GM23338 (cell line): ENCODE data around the gene KRT7. TPM values are rescaled to one million over a fixed set of nuclear protein-coding genes. Genes with fewer than 3 reads are reported as not detected.

Experiments used
- ATAC-seq: fragments of 200-7000 bp; cut with Tn5 transposase; 3 replicates; pipeline ENCODE4 v1.9.1; 2020
- DNase-seq: peaks from one replicate; pipeline ENCODE4 v3.0.0-alpha.2; 2015; ENCODE audit warnings: low spot score
- H2AFZ ChIP-seq: fragments of 200-600 bp; sonication (generic); 2 replicates; pipeline ENCODE4 v1.8.0; 2016; ENCODE audit warnings: antibody characterized with exemption, mild to moderate bottlenecking, moderate library complexity
- H3F3A ChIP-seq: fragments of 200-600 bp; sonication (generic); replicated peaks from 2 replicates; pipeline ENCODE4 v1.8.0; 2017; ENCODE audit warnings: antibody characterized with exemption, mixed run types, low read depth
- H3K27ac ChIP-seq: fragments of 200-600 bp; sonication (generic); 2 replicates; pipeline ENCODE4 v1.6.1; 2016; ENCODE audit warnings: low read depth
- H3K27me3 ChIP-seq: fragments of 200-600 bp; sonication (generic); 2 replicates; pipeline ENCODE4 v1.8.0; 2016; ENCODE audit warnings: mild to moderate bottlenecking, mixed run types, moderate library complexity; ENCODE audit not compliant: insufficient read depth
- H3K36me3 ChIP-seq: fragments of 200-600 bp; sonication (generic); 2 replicates; pipeline ENCODE4 v1.8.0; 2016; ENCODE audit warnings: mild to moderate bottlenecking; ENCODE audit not compliant: insufficient read depth
- H3K4me1 ChIP-seq: fragments of 200-600 bp; sonication (generic); 2 replicates; pipeline ENCODE4 v1.8.0; 2016; ENCODE audit warnings: mild to moderate bottlenecking, moderate library complexity; ENCODE audit not compliant: insufficient read depth
- H3K4me2 ChIP-seq: fragments of 200-600 bp; sonication (generic); 2 replicates; pipeline ENCODE4 v1.7.1; 2017; ENCODE audit warnings: mixed run types
- H3K4me3 ChIP-seq: fragments of 200-600 bp; sonication (generic); 2 replicates; pipeline ENCODE4 v1.6.1; 2016; ENCODE audit warnings: mixed run types
- H3K79me2 ChIP-seq: fragments of 200-600 bp; sonication (generic); replicated peaks from 2 replicates; pipeline ENCODE4 v1.8.0; 2017; ENCODE audit warnings: mild to moderate bottlenecking; ENCODE audit not compliant: insufficient read depth
- H3K9me2 ChIP-seq: fragments of 200-600 bp; sonication (generic); 2 replicates; pipeline ENCODE4 v1.8.0; 2017; ENCODE audit not compliant: insufficient read depth
- H4K20me1 ChIP-seq: fragments of 200-600 bp; sonication (generic); replicated peaks from 2 replicates; pipeline ENCODE4 v1.8.0; 2017; ENCODE audit warnings: mild to moderate bottlenecking; ENCODE audit not compliant: insufficient read depth
- H3K27ac Mint-ChIP-seq: 2 replicates; pipeline ENCODE4 v1.8.0; 2020; ENCODE audit warnings: inconsistent platforms, mild to moderate bottlenecking, moderate library complexity, mixed read lengths
- H3K27me3 Mint-ChIP-seq: 3 replicates; pipeline ENCODE4 v1.8.0; 2022; ENCODE audit warnings: low read depth, mild to moderate bottlenecking, moderate library complexity, mixed read lengths, inconsistent platforms; ENCODE audit not compliant: insufficient read depth, poor library complexity
- H3K36me3 Mint-ChIP-seq: 3 replicates; pipeline ENCODE4 v1.8.0; 2021; ENCODE audit warnings: low read depth, mild to moderate bottlenecking, inconsistent platforms, moderate library complexity, mixed read lengths
- H3K4me1 Mint-ChIP-seq: 3 replicates; pipeline ENCODE4 v1.8.0; 2020; ENCODE audit warnings: mild to moderate bottlenecking, inconsistent platforms, mixed read lengths
- H3K4me3 Mint-ChIP-seq: 3 replicates; pipeline ENCODE4 v1.8.0; 2021; ENCODE audit warnings: moderate library complexity, mild to moderate bottlenecking, inconsistent platforms, mixed read lengths
- H3K9me3 Mint-ChIP-seq: 3 replicates; pipeline ENCODE4 v1.8.0; 2020; ENCODE audit warnings: moderate library complexity, mild to moderate bottlenecking, inconsistent platforms, mixed read lengths
- CREB1 ChIP-seq: fragments of 250-450 bp; sonication (Bioruptor Pico); IDR thresholded peaks from 2 replicates; pipeline ENCODE4 v1.5.0; 2020; ENCODE audit warnings: low read depth, mild to moderate bottlenecking, moderate library complexity
- EZH2 ChIP-seq: fragments of 200-600 bp; sonication (generic); IDR thresholded peaks from one replicate; pipeline ENCODE4 v1.8.0; 2017; ENCODE audit warnings: antibody characterized with exemption, mild to moderate bottlenecking, low read depth; ENCODE audit not compliant: unreplicated experiment
- EZH2phosphoT487 ChIP-seq: fragments of 200-600 bp; sonication (generic); IDR thresholded peaks from one replicate; pipeline ENCODE4 v1.8.1; 2018; ENCODE audit warnings: antibody characterized with exemption; ENCODE audit not compliant: unreplicated experiment
- JUNB ChIP-seq: IDR thresholded peaks from one replicate; pipeline ENCODE4 v1.6.1; 2016; ENCODE audit warnings: antibody characterized with exemption; ENCODE audit not compliant: unreplicated experiment
- NANOG ChIP-seq: IDR thresholded peaks from 2 replicates; pipeline ENCODE4 v1.6.1; 2016; ENCODE audit warnings: antibody characterized with exemption, borderline replicate concordance
- POLR2AphosphoS5 ChIP-seq: IDR thresholded peaks from 2 replicates; pipeline ENCODE4 v1.6.1; 2016; ENCODE audit warnings: antibody characterized with exemption, low read depth
- STAT1 ChIP-seq: IDR thresholded peaks from one replicate; pipeline ENCODE4 v1.6.1; 2016; ENCODE audit warnings: antibody characterized with exemption; ENCODE audit not compliant: unreplicated experiment
- ZNF114 ChIP-seq: fragments of 250-450 bp; sonication (Bioruptor Pico); IDR thresholded peaks from 2 replicates; pipeline ENCODE4 v1.5.0; 2020; ENCODE audit warnings: mild to moderate bottlenecking, moderate library complexity
- ZNF331 ChIP-seq: fragments of 250-450 bp; sonication (Bioruptor Pico); IDR thresholded peaks from 2 replicates; pipeline ENCODE4 v1.5.0; 2020; ENCODE audit warnings: low read depth, mild to moderate bottlenecking, moderate library complexity
- polyA plus RNA-seq: library from polyadenylated mRNA; unstranded; fragments of >200 nt; fragmentation: Nextera tagmentation; extraction: Ambion mirVana; gene quantifications from 2 replicates; pipeline ENCODE4 v1.2.1, GENCODE V29; 2016
- total RNA-seq: library from RNA; depleted of rRNA; stranded (reverse); fragments of >200 nt; shearing (Covaris generic); gene quantifications from 2 replicates; pipeline ENCODE4 v1.2.3, GENCODE V29; 2014
- TF ChIP-seq, protein P1 (sequence below): IDR thresholded peaks from 2 replicates; pipeline ENCODE4 v1.6.1; 2016; ENCODE audit warnings: antibody characterized with exemption
- TF ChIP-seq, protein P2 (sequence below): fragments of 250-450 bp; sonication (Bioruptor Pico); IDR thresholded peaks from 2 replicates; pipeline ENCODE4 v1.5.0; 2020; ENCODE audit warnings: mild to moderate bottlenecking, moderate library complexity
- TF ChIP-seq, protein P3 (sequence below), 2 experiments: fragments of 200-600 bp in 1 of 2; sonication (generic) in 1 of 2; conservative IDR thresholded peaks; 2 replicates each; pipeline versions ENCODE4 v1.5.1 to v1.6.1; 2016 to 2017; ENCODE audit warnings: antibody characterized with exemption in 2 of 2, low read depth in 2 of 2, mild to moderate bottlenecking in 2 of 2, moderate library complexity in 1 of 2

KRT7 gene
- total and polyA plus RNA-seq, 2 experiments from 2014 or later = 6.5 to 9.4 TPM

DNA sequence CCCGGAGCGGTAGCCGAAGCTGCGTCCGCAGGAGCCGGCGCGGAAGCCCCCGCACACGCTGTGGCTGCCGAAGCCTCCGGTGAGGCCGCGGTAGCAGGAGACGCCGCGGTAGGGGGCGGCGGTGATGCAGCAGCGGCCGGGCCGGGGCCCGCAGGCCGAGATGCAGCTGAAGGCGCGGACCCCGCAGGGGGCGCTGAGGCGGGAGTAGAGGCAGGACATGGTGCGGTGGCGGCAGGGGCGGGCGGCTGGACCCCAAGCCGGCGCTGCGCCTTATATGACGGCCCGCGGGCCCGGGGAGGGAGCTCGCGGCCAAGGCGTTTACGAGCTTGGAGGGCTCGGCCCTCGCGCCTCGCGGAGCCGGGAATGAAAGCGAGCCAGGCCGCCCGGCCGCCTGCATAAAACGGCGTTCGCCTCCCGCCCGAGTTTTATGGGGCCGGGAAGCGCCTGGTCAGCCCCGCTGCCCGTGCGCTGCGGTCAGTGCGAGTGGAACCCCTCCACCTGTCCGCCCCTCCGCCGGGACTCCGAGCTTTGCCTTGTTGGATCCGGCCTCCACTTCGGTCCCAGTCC, 25.4 kb downstream of the KRT7 start (continued):
- TF ChIP-seq STAT1 = no peak
- no peak for TF ChIP-seq CREB1 (CRISPR knock-in tag)
- TF ChIP-seq, protein P1, sequence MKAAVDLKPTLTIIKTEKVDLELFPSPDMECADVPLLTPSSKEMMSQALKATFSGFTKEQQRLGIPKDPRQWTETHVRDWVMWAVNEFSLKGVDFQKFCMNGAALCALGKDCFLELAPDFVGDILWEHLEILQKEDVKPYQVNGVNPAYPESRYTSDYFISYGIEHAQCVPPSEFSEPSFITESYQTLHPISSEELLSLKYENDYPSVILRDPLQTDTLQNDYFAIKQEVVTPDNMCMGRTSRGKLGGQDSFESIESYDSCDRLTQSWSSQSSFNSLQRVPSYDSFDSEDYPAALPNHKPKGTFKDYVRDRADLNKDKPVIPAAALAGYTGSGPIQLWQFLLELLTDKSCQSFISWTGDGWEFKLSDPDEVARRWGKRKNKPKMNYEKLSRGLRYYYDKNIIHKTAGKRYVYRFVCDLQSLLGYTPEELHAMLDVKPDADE = no peak

DNA sequence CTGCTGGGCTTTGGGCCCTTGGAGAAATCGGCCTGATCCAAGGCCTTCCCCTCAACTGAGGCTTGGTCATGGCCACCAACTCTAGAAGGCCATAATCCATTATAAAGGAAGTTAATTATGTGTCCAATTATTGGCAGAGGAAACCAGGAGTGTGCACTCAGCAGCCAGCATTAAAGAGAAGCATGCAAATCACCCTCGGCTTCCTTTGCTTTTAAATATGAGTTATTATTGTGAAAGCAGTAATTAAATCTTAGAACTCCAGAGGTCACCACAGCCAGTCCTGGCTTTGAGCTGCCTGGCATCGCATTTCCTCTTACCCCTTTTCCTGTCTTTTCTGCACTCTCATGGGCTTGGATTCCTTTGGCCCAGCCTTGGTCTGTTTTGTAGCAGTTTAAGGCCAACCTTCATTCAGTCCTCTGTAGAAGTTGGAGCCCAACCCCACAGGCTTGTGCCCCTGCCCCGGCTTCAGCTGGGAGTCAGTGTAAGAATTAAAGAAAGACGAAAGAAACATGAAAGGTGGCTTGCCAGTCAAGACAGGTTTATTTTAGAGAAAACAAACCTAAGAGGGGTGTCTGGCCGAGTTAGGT, 26.7 kb downstream of the KRT7 start:
- ATAC-seq = no peak
- DNase-seq = no peak
- H3K27me3 Mint-ChIP-seq = peaks cover 47% of the 10 kb centered on the region
- TF ChIP-seq NANOG (no peak), EZH2 (no peak), ZNF331 (CRISPR knock-in tag) (no peak), JUNB (no peak), EZH2phosphoT487 (no peak), POLR2AphosphoS5 (no peak), ZNF114 (no peak), STAT1 (no peak)
- TF ChIP-seq, protein P2, sequence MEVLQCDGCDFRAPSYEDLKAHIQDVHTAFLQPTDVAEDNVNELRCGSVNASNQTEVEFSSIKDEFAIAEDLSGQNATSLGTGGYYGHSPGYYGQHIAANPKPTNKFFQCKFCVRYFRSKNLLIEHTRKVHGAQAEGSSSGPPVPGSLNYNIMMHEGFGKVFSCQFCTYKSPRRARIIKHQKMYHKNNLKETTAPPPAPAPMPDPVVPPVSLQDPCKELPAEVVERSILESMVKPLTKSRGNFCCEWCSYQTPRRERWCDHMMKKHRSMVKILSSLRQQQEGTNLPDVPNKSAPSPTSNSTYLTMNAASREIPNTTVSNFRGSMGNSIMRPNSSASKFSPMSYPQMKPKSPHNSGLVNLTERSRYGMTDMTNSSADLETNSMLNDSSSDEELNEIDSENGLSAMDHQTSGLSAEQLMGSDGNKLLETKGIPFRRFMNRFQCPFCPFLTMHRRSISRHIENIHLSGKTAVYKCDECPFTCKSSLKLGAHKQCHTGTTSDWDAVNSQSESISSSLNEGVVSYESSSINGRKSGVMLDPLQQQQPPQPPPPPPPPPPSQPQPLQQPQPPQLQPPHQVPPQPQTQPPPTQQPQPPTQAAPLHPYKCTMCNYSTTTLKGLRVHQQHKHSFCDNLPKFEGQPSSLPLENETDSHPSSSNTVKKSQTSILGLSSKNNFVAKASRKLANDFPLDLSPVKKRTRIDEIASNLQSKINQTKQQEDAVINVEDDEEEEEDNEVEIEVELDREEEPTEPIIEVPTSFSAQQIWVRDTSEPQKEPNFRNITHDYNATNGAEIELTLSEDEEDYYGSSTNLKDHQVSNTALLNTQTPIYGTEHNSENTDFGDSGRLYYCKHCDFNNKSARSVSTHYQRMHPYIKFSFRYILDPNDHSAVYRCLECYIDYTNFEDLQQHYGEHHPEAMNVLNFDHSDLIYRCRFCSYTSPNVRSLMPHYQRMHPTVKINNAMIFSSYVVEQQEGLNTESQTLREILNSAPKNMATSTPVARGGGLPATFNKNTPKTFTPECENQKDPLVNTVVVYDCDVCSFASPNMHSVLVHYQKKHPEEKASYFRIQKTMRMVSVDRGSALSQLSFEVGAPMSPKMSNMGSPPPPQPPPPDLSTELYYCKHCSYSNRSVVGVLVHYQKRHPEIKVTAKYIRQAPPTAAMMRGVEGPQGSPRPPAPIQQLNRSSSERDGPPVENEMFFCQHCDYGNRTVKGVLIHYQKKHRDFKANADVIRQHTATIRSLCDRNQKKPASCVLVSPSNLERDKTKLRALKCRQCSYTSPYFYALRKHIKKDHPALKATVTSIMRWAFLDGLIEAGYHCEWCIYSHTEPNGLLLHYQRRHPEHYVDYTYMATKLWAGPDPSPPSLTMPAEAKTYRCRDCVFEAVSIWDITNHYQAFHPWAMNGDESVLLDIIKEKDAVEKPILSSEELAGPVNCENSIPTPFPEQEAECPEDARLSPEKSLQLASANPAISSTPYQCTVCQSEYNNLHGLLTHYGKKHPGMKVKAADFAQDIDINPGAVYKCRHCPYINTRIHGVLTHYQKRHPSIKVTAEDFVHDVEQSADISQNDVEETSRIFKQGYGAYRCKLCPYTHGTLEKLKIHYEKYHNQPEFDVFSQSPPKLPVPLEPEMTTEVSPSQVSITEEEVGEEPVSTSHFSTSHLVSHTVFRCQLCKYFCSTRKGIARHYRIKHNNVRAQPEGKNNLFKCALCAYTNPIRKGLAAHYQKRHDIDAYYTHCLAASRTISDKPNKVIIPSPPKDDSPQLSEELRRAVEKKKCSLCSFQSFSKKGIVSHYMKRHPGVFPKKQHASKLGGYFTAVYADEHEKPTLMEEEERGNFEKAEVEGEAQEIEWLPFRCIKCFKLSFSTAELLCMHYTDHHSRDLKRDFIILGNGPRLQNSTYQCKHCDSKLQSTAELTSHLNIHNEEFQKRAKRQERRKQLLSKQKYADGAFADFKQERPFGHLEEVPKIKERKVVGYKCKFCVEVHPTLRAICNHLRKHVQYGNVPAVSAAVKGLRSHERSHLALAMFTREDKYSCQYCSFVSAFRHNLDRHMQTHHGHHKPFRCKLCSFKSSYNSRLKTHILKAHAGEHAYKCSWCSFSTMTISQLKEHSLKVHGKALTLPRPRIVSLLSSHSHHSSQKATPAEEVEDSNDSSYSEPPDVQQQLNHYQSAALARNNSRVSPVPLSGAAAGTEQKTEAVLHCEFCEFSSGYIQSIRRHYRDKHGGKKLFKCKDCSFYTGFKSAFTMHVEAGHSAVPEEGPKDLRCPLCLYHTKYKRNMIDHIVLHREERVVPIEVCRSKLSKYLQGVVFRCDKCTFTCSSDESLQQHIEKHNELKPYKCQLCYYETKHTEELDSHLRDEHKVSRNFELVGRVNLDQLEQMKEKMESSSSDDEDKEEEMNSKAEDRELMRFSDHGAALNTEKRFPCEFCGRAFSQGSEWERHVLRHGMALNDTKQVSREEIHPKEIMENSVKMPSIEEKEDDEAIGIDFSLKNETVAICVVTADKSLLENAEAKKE (CRISPR knock-in tag) = no peak
- TF ChIP-seq, protein P1 = no peak
- TF ChIP-seq, protein P3, sequence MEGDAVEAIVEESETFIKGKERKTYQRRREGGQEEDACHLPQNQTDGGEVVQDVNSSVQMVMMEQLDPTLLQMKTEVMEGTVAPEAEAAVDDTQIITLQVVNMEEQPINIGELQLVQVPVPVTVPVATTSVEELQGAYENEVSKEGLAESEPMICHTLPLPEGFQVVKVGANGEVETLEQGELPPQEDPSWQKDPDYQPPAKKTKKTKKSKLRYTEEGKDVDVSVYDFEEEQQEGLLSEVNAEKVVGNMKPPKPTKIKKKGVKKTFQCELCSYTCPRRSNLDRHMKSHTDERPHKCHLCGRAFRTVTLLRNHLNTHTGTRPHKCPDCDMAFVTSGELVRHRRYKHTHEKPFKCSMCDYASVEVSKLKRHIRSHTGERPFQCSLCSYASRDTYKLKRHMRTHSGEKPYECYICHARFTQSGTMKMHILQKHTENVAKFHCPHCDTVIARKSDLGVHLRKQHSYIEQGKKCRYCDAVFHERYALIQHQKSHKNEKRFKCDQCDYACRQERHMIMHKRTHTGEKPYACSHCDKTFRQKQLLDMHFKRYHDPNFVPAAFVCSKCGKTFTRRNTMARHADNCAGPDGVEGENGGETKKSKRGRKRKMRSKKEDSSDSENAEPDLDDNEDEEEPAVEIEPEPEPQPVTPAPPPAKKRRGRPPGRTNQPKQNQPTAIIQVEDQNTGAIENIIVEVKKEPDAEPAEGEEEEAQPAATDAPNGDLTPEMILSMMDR (conservative IDR thresholded peaks at IDR 0.05; ENCODE audit: low read depth in 2 of 2) = no peak

More for the DNA sequence above, 26.7 kb downstream of the KRT7 start:
- H3K79me2 ChIP-seq = no peaks in the 10 kb centered on the region
- H3F3A ChIP-seq = no peaks in the 10 kb centered on the region
- H3K36me3 ChIP-seq = no peaks in the 10 kb centered on the region
- H3K9me2 ChIP-seq = no peaks in the 10 kb centered on the region; the same call in 1 of the 2 replicates
- peaks cover 36% of the 10 kb centered on the region for H3K9me3 Mint-ChIP-seq
- no peak overlapping the region for H3K4me3 Mint-ChIP-seq
- H3K4me1 ChIP-seq = no peaks in the 10 kb centered on the region
- peaks cover 7% of the 10 kb centered on the region for H3K4me1 Mint-ChIP-seq
- no peak overlapping the region for H3K4me3 ChIP-seq
- peaks cover 4% of the 10 kb centered on the region; the same call in 1 of the 3 replicates for H3K36me3 Mint-ChIP-seq
- no peak overlapping the region for H3K27ac Mint-ChIP-seq
- H4K20me1 ChIP-seq = no peaks in the 10 kb centered on the region; the same call in 1 of the 2 replicates
- no peak overlapping the region for H2AFZ ChIP-seq
- no peak overlapping the region for H3K27ac ChIP-seq
- peaks cover 49% of the 10 kb centered on the region for H3K27me3 ChIP-seq
- no peak overlapping the region for H3K4me2 ChIP-seq
